K562 (cell line): ENCODE measurements around the gene ASCC1. TPM values are rescaled to one million over a fixed set of nuclear protein-coding genes. Genes with fewer than 3 reads are reported as not detected.

Experiments used
- ATAC-seq: fragments of 200-7000 bp; cut with Tn5 transposase; 3 replicates; pipeline ENCODE4 v1.9.1; 2020; ENCODE audit warnings: moderate library complexity
- BruUV-seq: library from RNA; stranded (reverse); fragments of 400-500 nt; replicated peaks from 2 replicates; lab custom pipeline; 2021; lab: Mats Ljungman, UMichigan
- CTCF ChIA-PET: fragments of 300-600 bp; formaldehyde crosslinking; extraction: SDS; loops from one replicate; lab custom pipeline; 2021; ENCODE audit warnings: low intra/inter-chr PET ratio; lab: Yijun Ruan, JAX
- POLR2A ChIA-PET: fragments of 300-600, 350-650 bp; sonication (Branson Sonifier 250); formaldehyde crosslinking; extraction: SDS; loops from one replicate; lab custom pipeline; 2021; ENCODE audit warnings: antibody characterized with exemption, inconsistent platforms; lab: Yijun Ruan, JAX
- DNase-seq, 4 experiments: peaks; one replicate each; pipeline versions ENCODE4 v3.0.0 to v3.0.0-alpha.2; 2011 to 2018; ENCODE audit warnings: low spot score in 3 of 4, mixed read lengths in 3 of 4; ENCODE audit errors: extremely low read depth in 1 of 4
- FAIRE-seq: peaks from 2 replicates; lab custom pipeline; 2011; peaks lifted over from hg19 to GRCh38; lab: Jason Lieb, UNC
- H2AFZ ChIP-seq: 2 replicates; pipeline ENCODE4 v1.6.0; 2011; ENCODE audit warnings: low read depth, low read length, control low read depth, inconsistent platforms
- H3K27ac ChIP-seq: fragments of 200-600 bp; 3 replicates; pipeline ENCODE4 v1.8.0; 2011; ENCODE audit warnings: low read depth, mild to moderate bottlenecking, control low read depth, inconsistent platforms, low read length, moderate library complexity, mixed read lengths; ENCODE audit errors: extremely low read depth
- H3K27me3 ChIP-seq, 2 experiments: fragments of 300-600 bp in 1 of 2; 2 replicates in 1 of 2; 3 replicates in 1 of 2; pipeline versions ENCODE4 v1.6.0 to v1.8.0; 2011; ENCODE audit warnings: inconsistent platforms in 2 of 2, low read length in 2 of 2, mild to moderate bottlenecking in 1 of 2, mixed read lengths in 1 of 2, moderate library complexity in 1 of 2; ENCODE audit not compliant: control insufficient read depth in 2 of 2, insufficient read depth in 2 of 2
- H3K36me3 ChIP-seq: fragments of 300-600 bp; 3 replicates; pipeline ENCODE4 v1.8.0; 2011; ENCODE audit warnings: mild to moderate bottlenecking, low read length, inconsistent platforms; ENCODE audit not compliant: control insufficient read depth, insufficient read depth
- H3K4me1 ChIP-seq, 2 experiments: fragments of 200-600 bp in 1 of 2; replicated peaks in 1 of 2; 2 replicates in 1 of 2; 3 replicates in 1 of 2; pipeline versions ENCODE4 v1.5.1 to v1.8.0; 2011; ENCODE audit warnings: inconsistent platforms in 2 of 2, low read length in 2 of 2, mild to moderate bottlenecking in 1 of 2, mixed read lengths in 1 of 2, moderate library complexity in 1 of 2; ENCODE audit not compliant: control insufficient read depth in 2 of 2, insufficient read depth in 2 of 2
- H3K4me2 ChIP-seq: 2 replicates; pipeline ENCODE4 v1.6.1; 2011; ENCODE audit warnings: low read length, control low read depth, inconsistent platforms, mixed read lengths; ENCODE audit not compliant: insufficient read depth
- H3K4me3 ChIP-seq: fragments of 200-600 bp; sonication (generic), shearing (Covaris generic); 2 replicates; pipeline ENCODE4 v1.5.1; 2016; ENCODE audit warnings: control low read depth, inconsistent platforms
- H3K79me2 ChIP-seq: fragments of 200-600 bp; 3 replicates; pipeline ENCODE4 v1.8.0; 2011; ENCODE audit warnings: low read length, inconsistent platforms; ENCODE audit not compliant: control insufficient read depth, insufficient read depth
- H3K9ac ChIP-seq, 2 experiments: 2 replicates each; pipeline versions ENCODE4 v1.6.0 to v1.6.1; 2011; ENCODE audit warnings: low read depth in 2 of 2, low read length in 2 of 2, control low read depth in 1 of 2, inconsistent platforms in 1 of 2, mild to moderate bottlenecking in 1 of 2, mixed read lengths in 1 of 2; ENCODE audit not compliant: insufficient read depth in 1 of 2
- H3K9me1 ChIP-seq: one replicate; pipeline ENCODE4 v1.6.0; 2011; ENCODE audit warnings: inconsistent platforms, mild to moderate bottlenecking, low read length, moderate library complexity; ENCODE audit not compliant: control insufficient read depth, insufficient read depth
- H3K9me3 ChIP-seq: replicated peaks from 2 replicates; pipeline ENCODE4 v1.5.1; 2011; ENCODE audit warnings: low read depth, low read length, inconsistent platforms; ENCODE audit not compliant: control insufficient read depth, insufficient read depth
- H4K20me1 ChIP-seq: replicated peaks from 2 replicates; pipeline ENCODE4 v1.6.1; 2011; ENCODE audit warnings: low read length, inconsistent platforms, mixed read lengths; ENCODE audit not compliant: control insufficient read depth, insufficient read depth
- BRF1 ChIP-seq: IDR thresholded peaks from 3 replicates; pipeline ENCODE4 v1.6.1; 2011; ENCODE audit warnings: borderline replicate concordance, mild to moderate bottlenecking; ENCODE audit not compliant: insufficient read length; ENCODE audit errors: extremely low read depth
- CAMTA2 ChIP-seq: fragments of 250-450 bp; sonication (Bioruptor Pico); conservative IDR thresholded peaks from 2 replicates; pipeline ENCODE4 v1.5.1; 2022
- CBX3 ChIP-seq, 2 experiments: IDR thresholded peaks; 1 replicate in 1 of 2; 2 replicates in 1 of 2; pipeline ENCODE4 v1.6.1; 2012; ENCODE audit warnings: inconsistent platforms in 2 of 2, low read length in 2 of 2, borderline replicate concordance in 1 of 2, control low read depth in 1 of 2
- CREBBP ChIP-seq: IDR thresholded peaks from one replicate; pipeline ENCODE4 v1.6.1; 2012; ENCODE audit warnings: low read depth, mild to moderate bottlenecking, control low read depth, inconsistent platforms, low read length
- E2F4 ChIP-seq: sonication (generic); formaldehyde crosslinking; IDR thresholded peaks from 2 replicates; pipeline ENCODE4 v1.8.0; 2022; ENCODE audit warnings: mild to moderate bottlenecking, low read depth, missing genetic modification reagents
- FOXJ2 ChIP-seq: fragments of 200-800 bp; sonication (Bioruptor generic); IDR thresholded peaks from 2 replicates; pipeline ENCODE4 v1.6.1; 2016; ENCODE audit warnings: missing genetic modification characterization, missing compliant biosample characterization
- GTF2F1 ChIP-seq: IDR thresholded peaks from 2 replicates; pipeline ENCODE4 v1.6.1; 2011; ENCODE audit warnings: low read depth, low read length, improper control_type of control experiment
- MCM3 ChIP-seq: fragments of 450-650 bp; IDR thresholded peaks from 2 replicates; pipeline ENCODE4 v1.6.1; 2016
- NR2C1 ChIP-seq, 2 experiments: fragments of 450-650 bp; IDR thresholded peaks; 2 replicates each; pipeline ENCODE4 v1.6.1; 2017; ENCODE audit warnings: mild to moderate bottlenecking in 2 of 2, antibody characterized with exemption in 1 of 2, inconsistent platforms in 1 of 2, missing compliant biosample characterization in 1 of 2, missing genetic modification characterization in 1 of 2
- NR3C1 ChIP-seq: sonication (generic); formaldehyde crosslinking; IDR thresholded peaks from 2 replicates; pipeline ENCODE4 v1.8.1; 2022; ENCODE audit warnings: missing genetic modification reagents
- PHF8 ChIP-seq: fragments of 200-600 bp; sonication (generic); IDR thresholded peaks from 2 replicates; pipeline ENCODE4 v1.6.1; 2012; ENCODE audit warnings: mixed run types, mild to moderate bottlenecking, inconsistent platforms, low read length, moderate library complexity, borderline replicate concordance
- PTRF ChIP-seq: fragments of 450-650 bp; IDR thresholded peaks from 2 replicates; pipeline ENCODE4 v1.6.1; 2016; ENCODE audit warnings: mild to moderate bottlenecking, missing genetic modification characterization, missing compliant biosample characterization
- RFX5 ChIP-seq: IDR thresholded peaks from 2 replicates; pipeline ENCODE4 v1.6.1; 2011; ENCODE audit warnings: low read depth, mild to moderate bottlenecking, improper control_type of control experiment, low read length
- SNRNP70 ChIP-seq: fragments of 200-400 bp; formaldehyde crosslinking; optimal IDR thresholded peaks from 2 replicates; pipeline ENCODE3; 2017; ENCODE audit warnings: low read depth, low read length
- SRSF1 ChIP-seq: fragments of 200-400 bp; formaldehyde crosslinking; IDR thresholded peaks from 2 replicates; pipeline ENCODE4 v1.6.1; 2017; ENCODE audit warnings: mild to moderate bottlenecking, low read depth, low read length, moderate library complexity
- TCF7 ChIP-seq: sonication (generic); IDR thresholded peaks from 2 replicates; pipeline ENCODE4 v1.6.1; 2016; ENCODE audit warnings: antibody characterized with exemption, borderline replicate concordance
- ZBTB7A ChIP-seq: IDR thresholded peaks from 2 replicates; pipeline ENCODE4 v1.6.1; 2011; ENCODE audit warnings: low read depth, mild to moderate bottlenecking, low read length, moderate library complexity, borderline replicate concordance; ENCODE audit not compliant: control insufficient read depth
- ZNF282 ChIP-seq: sonication (generic); formaldehyde crosslinking; IDR thresholded peaks from 2 replicates; pipeline ENCODE4 v1.8.1; 2023; ENCODE audit warnings: missing genetic modification reagents
- ZNF324 ChIP-seq: fragments of 250-450 bp; sonication (Bioruptor Pico); IDR thresholded peaks from 2 replicates; pipeline ENCODE4 v1.4.0; 2020; ENCODE audit warnings: mild to moderate bottlenecking
- ZNF696 ChIP-seq: fragments of 250-450 bp; sonication (Bioruptor Pico); conservative IDR thresholded peaks from 2 replicates; pipeline ENCODE4 v1.4.0; 2020; ENCODE audit warnings: mild to moderate bottlenecking, moderate library complexity
- WGBS: fragments of 100-300 bp; shearing (Covaris generic); methylation state at CpG from one replicate; pipeline ENCODE4 v1.1.6; 2016; ENCODE audit warnings: low coverage, mixed read lengths; ENCODE audit not compliant: insufficient coverage; ENCODE audit errors: missing lambda C conversion rate; 5-methylcytosine and 5-hydroxymethylcytosine counted together
- in situ Hi-C: fragments of 300-500 bp; cut with MboI; formaldehyde crosslinking; loops from 4 replicates; pipeline ENCODE4 v1.15.0; 2018; ENCODE audit warnings: inconsistent platforms, mixed read lengths
- intact Hi-C: fragments of 100-400 bp; cut with micrococcal nuclease; formaldehyde crosslinking; loops from 2 replicates; pipeline ENCODE4 v1.14.2; 2022
- polyA plus RNA-seq, 8 experiments: library from polyadenylated mRNA; depleted of rRNA in 4 of 8; stranded (reverse) in 5 of 8; unstranded in 3 of 8; fragments of >200 nt; fragmentation: Nextera tagmentation in 2 of 8; fragmentation: Illumina TruSeq in 1 of 8; extraction: Ambion mirVana in 2 of 8; extraction: Trizol in 1 of 8; gene quantifications; 2 replicates each; pipeline versions ENCODE4 v1.2.1 to v1.2.3, GENCODE V29; 2011 to 2014; ENCODE audit warnings: inconsistent platforms in 1 of 8, missing spikeins in 1 of 8
- total RNA-seq, 7 experiments: library from RNA; depleted of rRNA in 6 of 7; stranded (reverse); fragments of >200 nt in 6 of 7; fragmentation: Illumina TruSeq in 2 of 7; extraction: Trizol in 2 of 7; gene quantifications; 2 replicates each; pipeline versions ENCODE4 v1.2.1 to v1.2.3, GENCODE V29; 2011 to 2021; ENCODE audit warnings: low replicate concordance in 1 of 7

The ASCC1 gene
- total and polyA plus RNA-seq, 9 of the 15 experiments (the other 6 are each of a cell fraction or from before 2014, with no cell fraction given) = 31.7 to 73.3 (median 52.8) TPM

- TF ChIP-seq ZNF324 (CRISPR knock-in tag) = no peak
- TF ChIP-seq, all 486 proteins: peak for 0
These were observed 101.2 kb downstream of the ASCC1 start (continued) for GRCh38 chr10:72114706-72115450.

GRCh38 chr10:72110673-72111401, 105.2 kb downstream of the ASCC1 start:
- Histone ChIP-seq H3K79me2 (no peaks in the 10 kb centered on the region), H4K20me1 (no peaks in the 10 kb centered on the region), H3K9me3 (no peaks in the 10 kb centered on the region), H3K36me3 (no peaks in the 10 kb centered on the region), H3K4me2 (no peak overlapping the region), H2AFZ (no peak overlapping the region), H3K27me3 (no peaks in the 10 kb centered on the region), H3K9ac (no peak overlapping the region), H3K27ac (no peak overlapping the region), H3K4me3 (no peak overlapping the region), H3K9me1 (no peaks in the 10 kb centered on the region), H3K4me1 (no peaks in the 10 kb centered on the region)
- FAIRE-seq (no peak), DNase-seq (no peak), ATAC-seq (no peak)
- TF ChIP-seq NR2C1 (IDR thresholded peaks at IDR 0.05) (no peak), NR2C1 (tag; IDR thresholded peaks at IDR 0.05) (no peak), NR3C1 (no peak), FOXJ2 (tag) (no peak), MCM3 (no peak), SNRNP70 (no peak), E2F4 (no peak), CBX3 (IDR thresholded peaks at IDR 0.05; ENCODE audit: borderline replicate concordance in 1 of 2, low read length in 2 of 2) (no peak), ZNF696 (no peak), PHF8 (no peak), PTRF (tag) (no peak), ZBTB7A (no peak), CREBBP (no peak), RFX5 (no peak), TCF7 (no peak), CAMTA2 (CRISPR knock-in tag) (no peak), SRSF1 (no peak), GTF2F1 (no peak), ZNF282 (CRISPR knock-in tag) (no peak), BRF1 (no peak)
- ChIA-PET POLR2A (no interaction called here), CTCF (no interaction called here)
- intact Hi-C loops (no loop called here), in situ Hi-C loops (no loop called here)
- 80% methylated on average over 9 of the region's 11 CpGs for WGBS
- no TSS peak for BruUV-seq
